NCI-H2107 treated with DMSO at 0.1 percent for 48 hours (cell line): Measurements from ENCODE around the gene AGAP2.
"Not testable (repeated sequence)": the region's sequence is repeated elsewhere in the genome, so short reads cannot be mapped to it uniquely, and the experiment has no call there.

Experiments
- DNase-seq: peaks from one replicate; lab custom pipeline; 2025; ENCODE audit not compliant: unreplicated experiment; lab: John Stamatoyannopoulos, UW

Gene AGAP2

DNA sequence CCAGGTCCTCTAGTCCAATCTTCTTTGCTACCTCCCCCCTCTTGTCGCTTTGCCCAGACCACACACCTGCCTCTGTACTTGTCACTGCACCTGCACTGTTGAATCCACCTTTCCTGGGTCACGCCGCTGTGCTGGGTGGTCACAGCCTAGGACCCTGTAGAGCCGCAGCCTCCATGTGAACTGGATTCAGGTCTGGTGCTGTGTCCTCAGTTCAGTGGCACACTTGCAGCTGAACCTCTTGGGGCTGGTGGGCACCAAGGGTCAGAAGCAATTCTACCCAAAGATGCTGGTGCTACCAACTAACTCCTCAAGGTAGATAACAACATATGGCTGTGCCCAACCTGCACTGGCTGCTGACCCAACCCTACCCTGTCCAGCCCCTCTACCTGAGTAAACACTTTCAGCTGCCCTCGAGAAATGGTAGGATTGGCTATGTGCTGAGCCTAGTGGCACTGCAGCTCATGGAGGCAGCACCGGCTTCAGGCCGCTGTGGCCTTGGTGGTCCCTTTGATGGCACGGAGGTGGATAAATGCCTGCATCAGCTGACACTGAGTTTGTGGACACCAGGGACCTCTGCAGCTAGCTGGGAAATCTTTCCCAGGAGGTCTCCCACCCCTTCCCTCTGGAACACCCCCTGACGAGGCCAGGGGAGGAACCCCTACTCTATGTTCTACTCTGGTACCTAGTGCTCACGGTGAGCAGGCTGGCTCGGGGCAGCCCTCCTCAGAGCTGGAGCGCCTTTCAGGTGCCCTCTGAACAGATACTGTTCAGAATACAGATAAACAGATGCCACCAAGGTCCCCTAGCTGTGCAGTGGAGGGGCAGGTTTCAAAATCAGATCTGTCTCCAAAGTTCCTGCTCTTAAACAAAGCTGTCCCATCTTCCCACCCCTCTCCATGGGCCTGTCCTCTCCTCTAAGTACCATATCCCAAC lies 14.3 kb downstream of the AGAP2 start:
- DNase-seq = no peak

- DNase-seq = no peak
These were observed 14.9 kb downstream of the AGAP2 start for GRCh38 chr12:57723630-57723962.

DNA sequence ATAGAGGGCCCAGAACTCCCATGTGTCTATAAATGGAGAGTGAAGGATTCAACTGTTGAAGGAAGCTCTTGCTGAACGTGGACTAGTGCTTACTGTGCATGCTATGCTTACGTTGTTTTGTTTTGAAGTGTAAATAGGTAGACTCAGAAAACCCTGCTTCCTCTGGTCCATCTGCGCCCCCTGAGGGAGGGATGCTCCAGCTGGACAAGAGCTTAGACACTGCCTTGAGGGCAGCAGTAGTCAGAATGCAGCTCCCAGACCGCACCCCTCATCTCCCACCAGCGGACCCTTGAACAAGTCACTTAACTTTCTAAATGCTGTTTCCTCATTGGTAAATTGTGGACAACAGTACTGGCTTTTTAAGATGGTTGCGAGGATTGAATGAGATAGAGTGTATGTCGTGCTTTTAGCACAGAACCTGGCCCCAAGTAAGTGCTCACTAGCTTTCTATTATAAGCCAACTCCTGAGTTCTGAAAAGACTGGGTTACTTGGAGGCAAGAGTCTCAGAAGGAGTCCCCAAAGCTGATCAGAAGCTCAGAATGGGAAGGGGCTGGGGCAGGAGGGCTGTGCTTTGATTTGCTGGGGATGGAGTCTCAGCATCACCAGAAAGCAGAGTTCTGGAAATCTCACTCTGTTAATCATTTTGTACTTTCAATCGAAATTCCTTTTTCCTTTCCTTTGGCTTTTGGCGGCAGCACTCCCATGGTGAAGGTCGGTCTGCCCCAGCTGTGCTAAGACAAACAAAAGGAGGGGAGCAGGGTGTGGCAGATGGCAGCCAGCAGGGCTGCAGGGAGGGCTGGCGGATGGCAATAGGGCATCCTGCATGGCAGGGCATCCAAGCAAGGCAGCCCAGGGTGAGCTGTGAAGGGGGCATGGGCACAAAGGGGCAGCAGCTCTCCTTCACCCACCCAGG lies 15.6 kb downstream of the AGAP2 start:
- no peak for DNase-seq

DNA sequence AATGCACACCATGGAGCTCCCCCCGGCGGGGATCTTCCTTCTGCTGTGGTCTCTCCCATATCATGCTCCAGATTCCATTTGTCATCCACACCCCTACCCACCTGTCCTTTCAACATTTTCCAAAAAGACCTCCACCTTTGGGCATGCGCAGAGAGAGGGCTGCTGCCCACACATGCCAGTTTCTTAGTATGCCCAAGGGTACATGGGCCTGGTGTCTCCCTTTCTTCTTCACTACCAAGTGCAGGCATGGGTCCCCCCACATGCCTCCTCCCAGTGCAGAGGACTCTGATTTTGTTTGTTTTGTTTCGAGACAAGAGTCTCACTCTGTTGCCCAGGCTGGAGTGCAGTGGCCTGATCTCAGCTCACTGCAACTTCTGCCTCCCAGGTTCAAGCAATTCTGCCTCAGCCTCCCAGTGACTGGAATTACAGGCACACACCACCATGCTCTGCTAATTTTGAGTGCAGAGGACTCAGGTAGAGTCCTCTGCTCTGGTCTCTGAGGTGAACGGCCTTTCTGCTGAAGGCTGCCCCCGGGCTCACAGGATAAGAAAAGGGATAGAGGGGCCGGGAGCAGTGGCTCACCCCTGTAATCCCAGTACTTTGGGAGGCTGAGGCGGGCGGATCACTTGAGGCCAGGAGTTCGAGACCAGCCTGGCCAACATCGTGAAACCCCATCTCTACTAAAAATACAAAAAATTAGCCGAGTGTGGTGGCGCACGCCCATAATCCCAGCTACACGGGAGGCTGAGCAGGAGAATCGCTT lies 16.5 kb downstream of the AGAP2 start:
- DNase-seq = not testable (repeated sequence)

GRCh38 chr12:57720606-57721595 lies 17.6 kb downstream of the AGAP2 start:
- no peak for DNase-seq

GRCh38 chr12:57719777-57720605 lies 18.6 kb downstream of the AGAP2 start:
- no peak for DNase-seq

GRCh38 chr12:57718641-57719528 lies 19.7 kb downstream of the AGAP2 start:
- no peak for DNase-seq

GRCh38 chr12:57717846-57718640 lies 20.5 kb downstream of the AGAP2 start:
- DNase-seq = no peak

GRCh38 chr12:57717131-57717530 lies 21.4 kb downstream of the AGAP2 start:
- DNase-seq = no peak

DNA sequence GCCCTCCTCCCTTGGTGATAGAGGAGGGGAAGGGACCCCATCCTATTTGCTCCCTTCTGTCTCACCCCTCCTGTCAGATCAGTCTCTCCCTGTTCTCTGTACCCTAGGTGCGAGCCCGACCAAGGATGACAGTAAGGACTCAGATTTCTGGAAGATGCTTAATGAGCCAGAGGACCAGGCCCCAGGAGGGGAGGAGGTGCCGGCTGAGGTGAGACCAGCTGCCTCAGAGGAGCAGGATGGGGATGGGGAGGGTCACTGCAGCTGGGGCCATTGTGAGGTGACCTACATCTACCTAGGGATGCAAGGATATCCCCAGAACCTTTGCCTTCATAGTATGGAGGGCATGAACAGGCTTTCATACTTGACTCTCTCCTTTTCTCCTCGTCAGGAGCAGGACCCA lies 22.2 kb downstream of the AGAP2 start:
- DNase-seq = no peak

- no peak for DNase-seq
These were observed 22.8 kb downstream of the AGAP2 start for GRCh38 chr12:57715786-57716185.

- DNase-seq = not testable (repeated sequence)
These were observed 23.4 kb downstream of the AGAP2 start for GRCh38 chr12:57715036-57715748.

DNA sequence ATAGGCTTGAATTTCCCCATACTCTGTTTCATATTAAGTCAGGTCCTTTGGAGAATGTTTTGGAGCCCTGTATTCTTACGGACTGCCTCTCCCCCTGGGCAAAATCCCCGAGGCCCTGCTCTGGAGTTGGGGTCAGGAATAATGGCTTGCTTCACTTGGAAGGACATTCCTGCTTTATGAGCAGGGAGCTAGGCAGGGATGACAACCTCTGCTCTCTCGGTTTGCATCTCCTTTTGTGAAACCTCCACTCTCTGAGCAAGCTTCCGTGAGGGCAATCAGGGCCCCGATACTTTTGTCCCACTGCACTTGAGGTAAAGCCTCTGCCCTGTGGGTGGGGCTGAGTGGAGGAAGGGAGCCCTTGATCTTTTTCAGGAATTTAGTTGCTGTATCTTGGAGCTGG lies 25.3 kb downstream of the AGAP2 start:
- DNase-seq = no peak

GRCh38 chr12:57712701-57713100 lies 25.8 kb downstream of the AGAP2 start:
- DNase-seq = no peak

GRCh38 chr12:57708296-57708695 lies 30.2 kb downstream of the AGAP2 start:
- no peak for DNase-seq

GRCh38 chr12:57707250-57707649 lies 31.3 kb downstream of the AGAP2 start:
- no peak for DNase-seq

- DNase-seq = no peak
These were observed 38.2 kb downstream of the AGAP2 start for GRCh38 chr12:57700317-57700716.
